Ascending aorta (tissue), 2 donors: Measurements from ENCODE around the gene RTL1. TPM values are rescaled to one million over a fixed set of nuclear protein-coding genes. Genes with fewer than 3 reads are reported as not detected.

Experiments used
- DNase-seq, 2 donors: peaks; one replicate each; pipeline ENCODE4 v3.0.0-alpha.2; 2019; ENCODE audit warnings: low spot score in 2 of 2
- H3K27ac ChIP-seq, 2 donors: fragments of 200-600 bp; sonication (generic); one replicate each; pipeline ENCODE4 v1.5.1; 2016 to 2017; ENCODE audit warnings: mild to moderate bottlenecking in 1 of 2
- H3K27me3 ChIP-seq: fragments of 200-600 bp; sonication (generic); one replicate; pipeline ENCODE4 v1.5.1; 2017
- H3K36me3 ChIP-seq, 2 donors: fragments of 200-600 bp; sonication (generic); one replicate each; pipeline ENCODE4 v1.5.1; 2016
- H3K4me1 ChIP-seq, 2 donors: fragments of 200-600 bp; sonication (generic); one replicate each; pipeline ENCODE4 v1.5.1; 2016 to 2017; ENCODE audit warnings: mild to moderate bottlenecking in 1 of 2
- H3K4me3 ChIP-seq, 2 donors: fragments of 200-600 bp; sonication (generic); one replicate each; pipeline ENCODE4 v1.5.1; 2016 to 2017; ENCODE audit warnings: mild to moderate bottlenecking in 1 of 2
- H3K9me3 ChIP-seq, 2 donors: fragments of 200-600 bp; sonication (generic); one replicate each; pipeline ENCODE4 v1.5.1; 2016
- intact Hi-C: fragments of 100-400 bp; cut with DNase I; formaldehyde crosslinking; loops from one replicate; pipeline ENCODE4 v1.15.1; 2023
- total RNA-seq: library from RNA; depleted of rRNA; stranded (reverse); fragments of >200 nt; gene quantifications from one replicate; pipeline ENCODE4 v1.1.0, GENCODE V29; 2016
- TF ChIP-seq, protein P1 (sequence below), 3 experiments: fragments of 200-600 bp in 2 of 3; fragments of 450-650 bp in 1 of 3; sonication (generic) in 2 of 3; IDR thresholded peaks; one replicate each; pipeline ENCODE4 v1.5.1; 2016 to 2019; ENCODE audit warnings: antibody characterized with exemption in 3 of 3, mild to moderate bottlenecking in 1 of 3, moderate library complexity in 1 of 3

The RTL1 gene
- total RNA-seq, 1 donor from 2014 or later = not detected

DNA sequence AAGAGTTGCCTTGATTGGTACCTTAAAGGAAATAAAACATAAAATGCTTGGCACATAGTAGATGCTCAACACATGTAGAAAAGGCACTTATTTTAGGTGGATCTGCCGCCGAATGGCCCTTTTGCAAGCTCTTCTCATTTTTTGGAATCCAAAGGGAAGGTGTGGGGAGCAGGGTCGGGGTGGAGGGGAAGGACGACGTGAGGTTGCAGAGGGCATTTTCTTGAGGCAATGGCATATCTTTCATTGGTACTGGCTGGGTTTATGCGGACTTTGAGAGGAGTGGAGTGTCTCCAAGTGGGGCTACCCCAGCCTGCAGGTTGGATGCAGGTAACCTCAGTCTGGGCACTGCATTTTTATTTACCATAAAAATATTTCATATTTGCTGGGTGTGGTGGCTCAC is 8.1 kb downstream of the RTL1 start:
- Histone ChIP-seq H3K27me3 (no peaks in the 10 kb centered on the region), H3K9me3 (no peaks in the 10 kb centered on the region), H3K4me1 (no peaks in the 10 kb centered on the region)

GRCh38 chr14:100894416-100894815 is 9.1 kb downstream of the RTL1 start:
- no peaks in the 10 kb centered on the region for H3K9me3 ChIP-seq
- H3K27me3 ChIP-seq = no peaks in the 10 kb centered on the region
- no peak overlapping the region for H3K27ac ChIP-seq
- H3K4me3 ChIP-seq = no peak overlapping the region
- no peaks in the 10 kb centered on the region for H3K4me1 ChIP-seq
- peak in 1 of 2 donors; percentile 53 for DNase-seq
- TF ChIP-seq, protein P1, sequence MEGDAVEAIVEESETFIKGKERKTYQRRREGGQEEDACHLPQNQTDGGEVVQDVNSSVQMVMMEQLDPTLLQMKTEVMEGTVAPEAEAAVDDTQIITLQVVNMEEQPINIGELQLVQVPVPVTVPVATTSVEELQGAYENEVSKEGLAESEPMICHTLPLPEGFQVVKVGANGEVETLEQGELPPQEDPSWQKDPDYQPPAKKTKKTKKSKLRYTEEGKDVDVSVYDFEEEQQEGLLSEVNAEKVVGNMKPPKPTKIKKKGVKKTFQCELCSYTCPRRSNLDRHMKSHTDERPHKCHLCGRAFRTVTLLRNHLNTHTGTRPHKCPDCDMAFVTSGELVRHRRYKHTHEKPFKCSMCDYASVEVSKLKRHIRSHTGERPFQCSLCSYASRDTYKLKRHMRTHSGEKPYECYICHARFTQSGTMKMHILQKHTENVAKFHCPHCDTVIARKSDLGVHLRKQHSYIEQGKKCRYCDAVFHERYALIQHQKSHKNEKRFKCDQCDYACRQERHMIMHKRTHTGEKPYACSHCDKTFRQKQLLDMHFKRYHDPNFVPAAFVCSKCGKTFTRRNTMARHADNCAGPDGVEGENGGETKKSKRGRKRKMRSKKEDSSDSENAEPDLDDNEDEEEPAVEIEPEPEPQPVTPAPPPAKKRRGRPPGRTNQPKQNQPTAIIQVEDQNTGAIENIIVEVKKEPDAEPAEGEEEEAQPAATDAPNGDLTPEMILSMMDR (IDR thresholded peaks at IDR 0.05) = no peak
- no peaks in the 10 kb centered on the region for H3K36me3 ChIP-seq
- intact Hi-C loops = no loop called here

More for the DNA sequence above, 8.1 kb downstream of the RTL1 start:
- TF ChIP-seq, protein P1 (IDR thresholded peaks at IDR 0.05) = no peak
- intact Hi-C loops = no loop called here
- Histone ChIP-seq H3K27ac (no peak overlapping the region), H3K4me3 (no peak overlapping the region), H3K36me3 (no peaks in the 10 kb centered on the region)
- DNase-seq = no peak

- Histone ChIP-seq H3K9me3 (no peaks in the 10 kb centered on the region), H3K36me3 (no peaks in the 10 kb centered on the region), H3K27me3 (no peaks in the 10 kb centered on the region), H3K4me1 (no peaks in the 10 kb centered on the region), H3K27ac (no peak overlapping the region), H3K4me3 (no peak overlapping the region)
- TF ChIP-seq, protein P1 (IDR thresholded peaks at IDR 0.05) = no peak
- intact Hi-C loops = no loop called here
- no peak for DNase-seq
Observed at GRCh38 chr14:100893760-100894159, 9.8 kb downstream of the RTL1 start.

GRCh38 chr14:100893228-100893601 is 10.3 kb downstream of the RTL1 start:
- H3K36me3 ChIP-seq = no peaks in the 10 kb centered on the region
- no peak for DNase-seq
- H3K9me3 ChIP-seq = no peaks in the 10 kb centered on the region
- H3K27me3 ChIP-seq = no peaks in the 10 kb centered on the region
- no peak overlapping the region for H3K27ac ChIP-seq
- no peaks in the 10 kb centered on the region for H3K4me1 ChIP-seq
- intact Hi-C loops = no loop called here
- TF ChIP-seq, protein P1 (IDR thresholded peaks at IDR 0.05) = no peak
- H3K4me3 ChIP-seq = no peak overlapping the region

DNA sequence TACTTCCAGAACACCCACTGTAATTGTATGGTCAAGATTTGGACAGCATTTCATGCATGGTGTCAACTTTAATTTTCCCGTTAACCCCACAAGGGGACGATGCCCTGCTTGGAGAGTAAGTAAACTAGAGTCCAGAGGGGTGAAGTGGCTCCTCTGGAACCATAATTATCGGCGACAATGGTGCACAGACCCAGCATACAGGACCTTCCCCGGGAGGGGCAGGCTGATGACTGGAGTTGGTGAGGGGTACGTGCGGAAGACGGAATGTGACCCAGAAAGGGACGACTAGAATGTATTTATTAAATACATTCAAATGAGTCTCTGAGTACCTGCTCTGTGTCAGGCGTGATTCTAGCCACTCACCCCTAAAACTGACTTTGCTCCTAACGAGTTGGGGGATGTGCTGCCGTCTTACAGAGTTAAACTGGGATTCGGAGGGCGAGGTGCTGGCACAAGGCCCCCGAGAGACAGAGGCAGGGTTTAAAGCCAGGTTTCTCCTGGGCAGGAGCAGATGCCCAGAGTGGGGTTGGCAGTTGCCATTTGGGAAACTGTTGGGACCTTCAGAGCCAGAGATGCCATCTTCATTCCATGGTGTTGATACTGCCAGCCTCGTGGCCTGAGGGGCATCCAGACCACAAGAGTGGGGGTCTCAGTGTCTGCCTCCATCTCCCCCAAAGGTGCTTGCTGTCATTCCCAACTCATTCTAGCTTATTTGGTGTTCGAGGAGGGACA is 10.9 kb downstream of the RTL1 start:
- TF ChIP-seq, protein P1 (IDR thresholded peaks at IDR 0.05) = no peak
- Histone ChIP-seq H3K4me1 (no peaks in the 10 kb centered on the region), H3K4me3 (no peak overlapping the region), H3K27ac (no peak overlapping the region), H3K27me3 (no peaks in the 10 kb centered on the region), H3K9me3 (no peaks in the 10 kb centered on the region), H3K36me3 (no peaks in the 10 kb centered on the region)
- DNase-seq = peak in 1 of 2 donors; percentile 41
- intact Hi-C loops = no loop called here
